Measurements from ENCODE around the gene YEATS4. TPM values are rescaled to one million over a fixed set of nuclear protein-coding genes. Genes with fewer than 3 reads are reported as not detected.

Gene YEATS4
- total and polyA plus RNA-seq, 2 donors from 2014 or later, result 14.5 to 15.6 TPM

- no peak for DNase-seq
- intact Hi-C loops (cut with DNase I), result no loop called here
- Histone ChIP-seq H3K27me3 (ENCODE audit: control insufficient read depth, insufficient read depth, low read length) (no peaks in the 10 kb centered on the region), H3K9ac (ENCODE audit: low read length in 3 of 3) (no peak overlapping the region), H3K36me3 (ENCODE audit: control insufficient read depth in 2 of 3, insufficient read depth in 3 of 3, low read length in 3 of 3) (no peaks in the 10 kb centered on the region), H3K4me3 (ENCODE audit: low read length in 3 of 3) (no peak overlapping the region), H3K27ac (ENCODE audit: low read depth in 2 of 2, low read length in 2 of 2) (no peak overlapping the region), H3K9me3 (ENCODE audit: control insufficient read depth in 2 of 3, insufficient read depth in 1 of 3, low read length in 3 of 3) (no peaks in the 10 kb centered on the region), H3K4me1 (ENCODE audit: control insufficient read depth in 2 of 3, insufficient read depth in 2 of 3, low read depth in 1 of 3, low read length in 3 of 3) (no peaks in the 10 kb centered on the region)
- TF ChIP-seq CTCF (IDR thresholded peaks at IDR 0.05; ENCODE audit: borderline replicate concordance, extremely low read depth, insufficient read depth), result no peak
- FAIRE-seq, result no peak
Measured at GRCh38 chr12:69406217-69406616, 46.7 kb downstream of the YEATS4 start.

GRCh38 chr12:69410571-69410970 lies 51.0 kb downstream of the YEATS4 start:
- no peak for DNase-seq
- intact Hi-C loops (cut with DNase I), result no loop called here
- no peak for TF ChIP-seq CTCF (IDR thresholded peaks at IDR 0.05; ENCODE audit: borderline replicate concordance, extremely low read depth, insufficient read depth)
- Histone ChIP-seq H3K9me3 (ENCODE audit: control insufficient read depth in 2 of 3, insufficient read depth in 1 of 3, low read length in 3 of 3) (no peaks in the 10 kb centered on the region), H3K9ac (ENCODE audit: low read length in 3 of 3) (no peak overlapping the region), H3K36me3 (ENCODE audit: control insufficient read depth in 2 of 3, insufficient read depth in 3 of 3, low read length in 3 of 3) (no peaks in the 10 kb centered on the region), H3K27me3 (ENCODE audit: control insufficient read depth, insufficient read depth, low read length) (no peaks in the 10 kb centered on the region), H3K27ac (ENCODE audit: low read depth in 2 of 2, low read length in 2 of 2) (no peak overlapping the region), H3K4me3 (ENCODE audit: low read length in 3 of 3) (no peak overlapping the region), H3K4me1 (ENCODE audit: control insufficient read depth in 2 of 3, insufficient read depth in 2 of 3, low read depth in 1 of 3, low read length in 3 of 3) (peaks cover 0 to 3% (median 0%) of the 10 kb centered on the region in 3 donors)
- no peak for FAIRE-seq

- H3K9me3 ChIP-seq (ENCODE audit: control insufficient read depth in 2 of 3, insufficient read depth in 1 of 3, low read length in 3 of 3), result no peaks in the 10 kb centered on the region
- TF ChIP-seq CTCF (IDR thresholded peaks at IDR 0.05; ENCODE audit: borderline replicate concordance, extremely low read depth, insufficient read depth), result no peak
- no peaks in the 10 kb centered on the region for H3K36me3 ChIP-seq (ENCODE audit: control insufficient read depth in 2 of 3, insufficient read depth in 3 of 3, low read length in 3 of 3)
- FAIRE-seq (no peak), DNase-seq (no peak)
- intact Hi-C loops (cut with DNase I), result no loop called here
- H3K4me3 ChIP-seq (ENCODE audit: low read length in 3 of 3), result no peak overlapping the region
- peaks cover 0 to 5% (median 0%) of the 10 kb centered on the region in 3 donors for H3K4me1 ChIP-seq (ENCODE audit: control insufficient read depth in 2 of 3, insufficient read depth in 2 of 3, low read depth in 1 of 3, low read length in 3 of 3)
- H3K27me3 ChIP-seq (ENCODE audit: control insufficient read depth, insufficient read depth, low read length), result no peaks in the 10 kb centered on the region
- no peak overlapping the region for H3K27ac ChIP-seq (ENCODE audit: low read depth in 2 of 2, low read length in 2 of 2)
- H3K9ac ChIP-seq (ENCODE audit: low read length in 3 of 3), result no peak overlapping the region
Measured at GRCh38 chr12:69412655-69413054, 53.1 kb downstream of the YEATS4 start.
